Naive thymus-derived CD8-positive, alpha-beta T cell (primary cell): ENCODE measurements around the gene MGST2. TPM values are rescaled to one million over a fixed set of nuclear protein-coding genes. Genes with fewer than 3 reads are reported as not detected.
"Not testable (repeated sequence)": the region's sequence is repeated elsewhere in the genome, so short reads cannot be mapped to it uniquely, and the experiment has no call there.

Experiments
- ATAC-seq, 2 donors: fragments of 150-1000 bp; cut with Tn5 transposase in 1 of 2; sonication (Bioruptor Pico), chemical (Tn5 transposase) in 1 of 2; 1 replicate in 1 of 2; 2 replicates in 1 of 2; pipeline ENCODE4 v1.10.0; 2021; ENCODE audit warnings: mild to moderate bottlenecking in 2 of 2, moderate library complexity in 2 of 2
- POLR2A ChIA-PET: fragments of 350-600 bp; sonication (Branson Sonifier 250); formaldehyde crosslinking; loops from one replicate; lab custom pipeline; 2021; ENCODE audit warnings: antibody characterized with exemption; lab: Charles Lee
- DNase-seq, 10 donors: peaks; one replicate each; pipeline versions ENCODE4 v3.0.0 to v3.0.0-alpha.2; 2020 to 2022
- H3K27ac Mint-ChIP-seq, 10 donors: one replicate each; pipeline ENCODE4 v1.8.0; 2020 to 2022; ENCODE audit warnings: mild to moderate bottlenecking in 10 of 10, mixed read lengths in 10 of 10, moderate library complexity in 4 of 10, inconsistent platforms in 1 of 10
- H3K27me3 Mint-ChIP-seq, 5 donors: one replicate each; pipeline ENCODE4 v1.8.0; 2021 to 2022; ENCODE audit warnings: mixed read lengths in 5 of 5
- H3K36me3 Mint-ChIP-seq, 3 donors: one replicate each; pipeline ENCODE4 v1.8.0; 2020 to 2022; ENCODE audit warnings: mixed read lengths in 3 of 3, mild to moderate bottlenecking in 2 of 3, inconsistent platforms in 1 of 3
- H3K4me1 Mint-ChIP-seq, 4 donors: one replicate each; pipeline ENCODE4 v1.8.0; 2021 to 2022; ENCODE audit warnings: mixed read lengths in 4 of 4
- H3K4me3 Mint-ChIP-seq, 10 donors: one replicate each; pipeline ENCODE4 v1.8.0; 2020 to 2022; ENCODE audit warnings: mild to moderate bottlenecking in 10 of 10, mixed read lengths in 10 of 10, moderate library complexity in 6 of 10, inconsistent platforms in 1 of 10
- H3K9me3 Mint-ChIP-seq, 9 donors: one replicate each; pipeline ENCODE4 v1.8.0; 2020 to 2022; ENCODE audit warnings: mixed read lengths in 9 of 9, mild to moderate bottlenecking in 3 of 9, inconsistent platforms in 1 of 9, moderate library complexity in 1 of 9
- polyA plus RNA-seq, 3 donors: library from polyadenylated mRNA; unstranded; fragments of 300-500 nt; fragmentation: Illumina TruSeq; gene quantifications; one replicate each; pipeline ENCODE4 v1.2.3, GENCODE V29; 2021
- total RNA-seq, 8 experiments: library from RNA in 2 of 8; stranded (reverse) in 2 of 8; gene quantifications; one replicate each; pipeline ENCODE4 v1.2.3 and lab custom pipeline; 2021 to 2026

MGST2 gene
- total and polyA plus RNA-seq, 5 experiments from 2014 or later, result 0.39 to 1.6 (median 1.1) TPM; not detected in 1

DNA sequence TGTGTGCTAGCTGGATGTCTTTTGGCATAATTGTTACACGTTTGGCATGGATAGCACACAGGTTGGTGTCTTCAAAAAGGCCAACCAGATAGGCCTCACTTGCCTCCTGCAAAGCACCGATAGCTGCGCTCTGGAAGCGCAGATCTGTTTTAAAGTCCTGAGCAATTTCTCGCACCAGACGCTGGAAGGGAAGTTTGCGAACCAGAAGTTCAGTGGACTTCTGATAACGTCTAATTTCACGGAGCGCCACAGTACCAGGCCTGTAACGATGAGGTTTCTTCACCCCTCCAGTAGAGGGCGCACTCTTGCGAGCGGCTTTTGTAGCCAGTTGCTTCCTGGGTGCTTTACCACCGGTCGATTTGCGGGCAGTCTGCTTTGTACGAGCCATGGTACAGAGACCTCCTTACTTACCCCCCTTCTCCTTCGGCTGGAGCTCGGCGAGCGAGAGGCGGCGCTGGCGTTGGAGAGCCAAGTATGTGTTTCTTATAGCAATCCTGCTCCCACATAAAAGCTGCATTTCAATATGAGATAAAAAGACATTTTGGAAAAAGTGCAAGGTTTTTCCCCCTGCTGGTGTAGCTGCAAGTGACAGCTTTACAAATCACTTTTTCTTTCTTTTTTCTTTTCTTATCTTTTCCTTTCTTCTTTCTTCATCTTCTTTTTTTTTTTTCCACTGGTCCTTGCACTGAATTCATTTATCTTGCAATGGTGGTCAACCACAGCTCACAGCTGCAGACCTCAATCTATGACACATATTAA is 32.7 kb downstream of the MGST2 start:
- ATAC-seq, H3K27ac Mint-ChIP-seq, POLR2A ChIA-PET, H3K4me3 Mint-ChIP-seq, DNase-seq, H3K36me3 Mint-ChIP-seq, H3K4me1 Mint-ChIP-seq, H3K27me3 Mint-ChIP-seq: not testable (repeated sequence)
- peaks cover 0 to 26% (median 6%) of the 10 kb centered on the region in 9 donors for H3K9me3 Mint-ChIP-seq

DNA sequence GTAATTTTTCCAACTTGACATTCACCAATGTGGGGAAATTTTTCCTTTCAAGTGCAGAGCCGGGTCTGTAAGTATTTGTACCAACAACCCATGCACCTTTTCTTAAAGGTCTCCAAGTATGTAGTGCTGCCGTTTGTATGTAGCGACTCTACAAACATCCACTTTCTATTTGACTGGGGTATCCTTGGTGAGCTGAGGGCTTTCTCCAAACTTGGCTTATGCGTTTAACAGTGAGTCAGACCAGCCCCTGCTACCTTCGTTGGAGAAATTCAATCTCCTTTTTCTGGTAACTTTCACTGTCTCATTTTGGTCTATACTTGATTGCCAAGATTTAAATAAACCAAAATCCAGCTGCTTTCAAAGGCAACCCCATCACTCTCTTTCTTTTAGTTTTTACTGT is 34.9 kb downstream of the MGST2 start:
- H3K36me3 Mint-ChIP-seq, result peaks cover 0 to 5% (median 3%) of the 10 kb centered on the region in 3 donors
- H3K4me3 Mint-ChIP-seq, result no peak overlapping the region
- POLR2A ChIA-PET, result no interaction called here
- DNase-seq, result no peak
- peaks cover 0 to 8% (median 2%) of the 10 kb centered on the region in 5 donors for H3K27me3 Mint-ChIP-seq
- no peak for ATAC-seq
- H3K4me1 Mint-ChIP-seq, result no peaks in the 10 kb centered on the region
- H3K27ac Mint-ChIP-seq, result no peak overlapping the region
- peaks cover 0 to 27% (median 8%) of the 10 kb centered on the region in 9 donors for H3K9me3 Mint-ChIP-seq

DNA sequence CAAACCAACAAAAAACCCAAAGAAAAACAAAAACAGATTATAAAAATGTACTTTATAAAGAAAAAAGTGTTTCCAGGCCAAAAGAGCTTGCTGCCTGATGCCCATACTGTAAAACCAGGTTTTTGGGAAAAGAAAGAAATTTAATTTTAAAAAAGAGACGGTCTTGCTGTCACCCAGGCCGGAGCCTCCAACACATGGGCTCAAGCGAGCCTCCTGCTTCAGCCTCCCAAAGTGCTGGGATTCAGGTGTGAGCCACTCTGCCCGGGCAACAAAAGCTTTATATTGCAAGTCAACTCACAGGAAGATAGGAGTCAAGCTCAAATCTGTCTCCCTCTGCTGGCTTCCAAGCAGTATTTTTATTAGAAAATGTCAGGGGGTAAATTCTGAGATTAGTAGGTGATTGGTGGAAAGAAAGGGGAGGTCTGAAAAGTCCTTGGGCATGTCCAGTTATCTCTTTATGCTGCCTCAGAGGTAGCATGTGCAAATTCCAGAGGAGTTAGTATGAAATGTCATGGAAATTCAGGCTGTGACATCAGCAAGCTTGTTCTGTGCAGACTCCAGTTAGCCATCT is 39.4 kb downstream of the MGST2 start:
- H3K4me1 Mint-ChIP-seq, result no peaks in the 10 kb centered on the region
- H3K9me3 Mint-ChIP-seq, result peaks cover 0 to 36% (median 9%) of the 10 kb centered on the region in 9 donors
- POLR2A ChIA-PET, result no interaction called here
- DNase-seq (no peak), ATAC-seq (no peak)
- H3K36me3 Mint-ChIP-seq, result peaks cover 0 to 3% (median 0%) of the 10 kb centered on the region in 3 donors
- H3K27ac Mint-ChIP-seq, result no peak overlapping the region
- no peak overlapping the region for H3K4me3 Mint-ChIP-seq
- peaks cover 0 to 4% (median 2%) of the 10 kb centered on the region in 5 donors for H3K27me3 Mint-ChIP-seq

DNA sequence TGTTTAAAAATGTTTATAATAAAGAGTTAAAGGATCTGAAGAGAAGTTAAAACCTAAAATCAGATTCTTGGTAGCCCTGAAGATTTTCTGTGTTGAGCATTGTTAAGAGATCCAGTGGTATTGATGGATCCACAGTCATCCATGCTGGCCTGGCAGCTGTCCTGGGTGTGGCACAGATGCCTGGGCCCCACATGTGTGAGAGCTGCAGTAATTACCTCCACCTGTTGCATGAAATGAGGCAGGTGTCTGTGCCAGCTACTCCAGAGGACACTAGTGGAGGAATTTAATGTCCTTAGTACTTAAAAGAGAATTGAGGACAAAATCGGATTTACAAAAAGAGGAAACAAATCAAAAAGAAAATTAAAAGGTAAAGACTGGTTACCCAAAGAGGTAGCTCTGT is 44.0 kb downstream of the MGST2 start:
- no peaks in the 10 kb centered on the region for H3K4me1 Mint-ChIP-seq
- H3K27ac Mint-ChIP-seq, result no peak overlapping the region
- POLR2A ChIA-PET, result no interaction called here
- H3K36me3 Mint-ChIP-seq, result peaks cover 0 to 3% (median 0%) of the 10 kb centered on the region in 3 donors
- H3K9me3 Mint-ChIP-seq, result peaks cover 0 to 33% (median 7%) of the 10 kb centered on the region in 9 donors
- peaks cover 0 to 1% (median 0%) of the 10 kb centered on the region in 5 donors for H3K27me3 Mint-ChIP-seq
- H3K4me3 Mint-ChIP-seq, result no peak overlapping the region
- ATAC-seq (no peak), DNase-seq (no peak)

DNA sequence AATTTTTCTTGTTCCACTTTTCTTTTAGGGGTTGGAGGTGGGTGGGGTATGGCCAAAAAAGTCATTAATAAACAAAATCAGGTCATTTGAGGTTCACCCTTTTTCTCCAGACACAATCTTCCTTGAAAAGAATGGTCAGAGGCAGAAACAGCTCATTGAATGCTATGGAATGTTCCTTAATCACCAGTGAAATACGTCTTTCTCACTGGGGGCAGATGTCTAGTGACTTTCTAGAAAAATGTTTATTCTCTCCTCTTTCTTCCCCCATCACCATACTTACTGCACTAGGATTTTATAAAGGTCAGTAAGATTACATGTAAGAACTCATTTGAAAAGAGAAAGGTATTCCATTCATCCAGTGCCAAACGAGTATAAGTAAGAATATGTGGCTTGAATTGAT is 44.5 kb downstream of the MGST2 start:
- DNase-seq, result no peak
- H3K9me3 Mint-ChIP-seq, result peaks cover 0 to 30% (median 7%) of the 10 kb centered on the region in 9 donors
- no peak overlapping the region for H3K27ac Mint-ChIP-seq
- no peak overlapping the region for H3K4me3 Mint-ChIP-seq
- peaks cover 0 to 1% (median 0%) of the 10 kb centered on the region in 5 donors for H3K27me3 Mint-ChIP-seq
- POLR2A ChIA-PET, result no interaction called here
- H3K36me3 Mint-ChIP-seq, result peaks cover 0 to 3% (median 0%) of the 10 kb centered on the region in 3 donors
- no peak for ATAC-seq
- H3K4me1 Mint-ChIP-seq, result no peaks in the 10 kb centered on the region

DNA sequence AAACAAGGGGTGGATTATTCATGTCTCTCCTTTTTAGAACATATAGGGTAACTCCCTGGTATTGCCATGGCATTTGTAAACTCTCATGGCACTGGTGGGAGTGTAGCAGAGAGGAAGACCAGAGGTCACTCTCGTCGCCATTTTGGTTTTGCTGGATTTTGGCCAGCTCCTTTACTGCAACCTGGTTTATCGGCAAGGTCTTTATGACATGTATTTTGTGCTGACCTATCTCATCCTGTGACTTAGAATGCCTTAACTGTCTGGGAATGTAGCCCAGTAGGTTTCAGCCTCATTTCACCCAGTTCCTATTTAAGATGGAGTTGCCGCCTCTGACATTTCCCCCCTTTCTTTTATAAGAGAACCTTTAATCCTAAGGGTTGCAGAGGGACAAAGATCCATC is 45.8 kb downstream of the MGST2 start:
- no peaks in the 10 kb centered on the region for H3K4me1 Mint-ChIP-seq
- peaks cover 0 to 19% (median 6%) of the 10 kb centered on the region in 9 donors for H3K9me3 Mint-ChIP-seq
- POLR2A ChIA-PET, result no interaction called here
- peaks cover 0 to 1% (median 0%) of the 10 kb centered on the region in 5 donors for H3K27me3 Mint-ChIP-seq
- H3K36me3 Mint-ChIP-seq, result peaks cover 0 to 3% (median 0%) of the 10 kb centered on the region in 3 donors
- no peak overlapping the region for H3K27ac Mint-ChIP-seq
- no peak overlapping the region for H3K4me3 Mint-ChIP-seq
- ATAC-seq (no peak), DNase-seq (no peak)

DNA sequence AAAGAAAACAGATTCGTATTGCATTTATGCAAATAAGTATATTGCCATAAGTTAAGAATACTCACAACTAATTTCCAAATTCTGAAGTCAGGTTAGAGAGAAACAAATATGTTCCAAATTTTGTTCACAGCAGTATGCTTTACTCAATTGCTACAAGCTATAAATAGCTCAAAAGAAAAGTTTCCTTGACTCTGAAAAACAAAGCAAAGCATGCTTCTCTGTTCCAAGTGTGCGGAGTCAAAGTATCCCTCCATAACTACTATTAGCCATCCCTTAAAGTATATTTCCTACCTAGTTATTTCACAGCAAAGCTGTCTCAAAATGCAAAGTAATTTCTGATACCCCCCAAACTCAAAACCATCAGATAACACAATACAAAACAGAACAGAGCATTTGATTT is 47.3 kb downstream of the MGST2 start:
- H3K9me3 Mint-ChIP-seq, result peaks cover 0 to 13% (median 5%) of the 10 kb centered on the region in 9 donors
- no peaks in the 10 kb centered on the region for H3K4me1 Mint-ChIP-seq
- DNase-seq (no peak), ATAC-seq (no peak)
- peaks cover 0 to 3% (median 2%) of the 10 kb centered on the region in 3 donors for H3K36me3 Mint-ChIP-seq
- no peak overlapping the region for H3K4me3 Mint-ChIP-seq
- no peak overlapping the region for H3K27ac Mint-ChIP-seq
- POLR2A ChIA-PET, result no interaction called here
- peaks cover 0 to 1% (median 0%) of the 10 kb centered on the region in 5 donors for H3K27me3 Mint-ChIP-seq

DNA sequence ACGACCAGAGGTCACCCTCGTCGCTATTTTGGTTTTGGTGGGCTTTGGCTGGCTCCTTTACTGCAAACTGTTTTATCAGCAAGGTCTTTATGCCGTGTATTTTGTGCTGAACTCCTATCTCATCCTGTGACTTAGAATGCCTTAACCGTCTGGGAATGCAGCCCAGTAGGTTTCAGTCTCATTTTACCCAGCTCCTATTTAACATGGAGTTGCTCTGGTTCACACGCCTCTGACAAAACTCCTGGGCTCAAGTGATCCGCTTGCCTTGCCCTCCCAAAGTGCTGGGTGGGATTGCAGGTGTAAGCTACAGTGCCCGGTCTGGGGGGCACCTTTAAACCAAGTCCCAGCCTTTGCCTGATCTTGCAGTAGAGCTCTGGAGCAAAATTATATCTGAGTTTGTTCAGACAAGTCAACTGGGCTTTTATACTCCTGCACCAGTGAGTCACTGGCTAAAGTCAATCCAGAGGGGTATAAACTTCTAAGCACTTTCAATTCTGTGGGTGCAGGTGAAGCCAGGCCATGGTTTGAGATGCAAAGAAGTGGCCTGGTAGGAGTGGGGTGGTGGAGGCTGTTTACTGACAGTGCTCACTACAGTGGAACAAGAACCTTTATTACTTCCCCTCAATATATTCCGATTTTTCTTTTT is 50.2 kb downstream of the MGST2 start:
- Mint-ChIP-seq H3K27ac (no peak overlapping the region), H3K36me3 (peaks cover 0 to 21% (median 10%) of the 10 kb centered on the region in 3 donors), H3K27me3 (no peaks in the 10 kb centered on the region), H3K4me3 (no peak overlapping the region), H3K9me3 (no peaks in the 10 kb centered on the region), H3K4me1 (no peaks in the 10 kb centered on the region)
- ATAC-seq (no peak), DNase-seq (no peak)
- POLR2A ChIA-PET, result no interaction called here

DNA sequence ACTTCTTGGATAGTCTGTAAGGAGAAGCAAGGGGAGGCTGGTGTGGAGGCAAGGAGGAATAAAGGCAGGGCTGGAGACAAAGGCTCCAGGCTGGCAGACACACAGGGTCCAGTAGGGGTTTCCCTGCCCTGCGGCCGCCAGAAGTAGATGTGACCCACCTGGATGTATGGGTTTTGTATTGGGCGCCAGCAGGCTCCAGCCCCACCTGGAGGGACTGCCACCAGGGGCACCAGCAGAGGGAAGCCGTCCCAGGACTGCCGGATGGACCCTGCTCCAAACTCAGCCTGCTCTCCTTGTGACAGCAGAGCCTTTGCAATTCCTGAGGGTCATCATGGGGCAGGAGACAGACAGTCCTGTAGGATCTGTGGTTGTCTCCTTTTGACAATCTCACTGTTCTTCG is 52.7 kb downstream of the MGST2 start:
- Mint-ChIP-seq H3K27me3 (no peaks in the 10 kb centered on the region), H3K9me3 (no peaks in the 10 kb centered on the region), H3K36me3 (peaks cover 0 to 21% (median 10%) of the 10 kb centered on the region in 3 donors), H3K27ac (no peak overlapping the region), H3K4me3 (no peak overlapping the region), H3K4me1 (no peaks in the 10 kb centered on the region)
- POLR2A ChIA-PET, result no interaction called here
- DNase-seq (no peak), ATAC-seq (no peak)

DNA sequence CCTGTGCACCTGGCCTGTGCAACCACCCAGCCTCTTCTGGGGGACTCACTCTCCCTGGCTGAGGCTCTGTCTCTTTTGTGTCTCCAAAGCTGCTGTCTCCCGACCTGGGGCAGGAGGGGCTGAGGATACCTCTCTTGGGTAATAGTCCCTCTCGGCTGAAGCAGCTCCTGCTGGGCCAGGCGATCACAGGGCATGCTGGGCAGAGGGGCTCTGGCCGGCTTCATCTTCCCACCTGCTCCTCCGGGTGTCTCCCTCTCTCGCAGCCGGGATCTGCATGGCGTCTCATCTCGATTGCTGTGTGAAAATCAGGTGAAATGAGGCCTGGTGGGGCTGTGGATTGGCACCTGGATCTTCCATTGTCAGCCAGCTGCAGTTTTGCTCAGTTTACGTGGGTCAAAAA is 53.2 kb downstream of the MGST2 start:
- Mint-ChIP-seq H3K36me3 (peaks cover 0 to 21% (median 10%) of the 10 kb centered on the region in 3 donors), H3K4me1 (no peaks in the 10 kb centered on the region), H3K9me3 (no peaks in the 10 kb centered on the region), H3K4me3 (no peak overlapping the region), H3K27ac (no peak overlapping the region), H3K27me3 (no peaks in the 10 kb centered on the region)
- POLR2A ChIA-PET, result no interaction called here
- DNase-seq, result no peak
- no peak for ATAC-seq

DNA sequence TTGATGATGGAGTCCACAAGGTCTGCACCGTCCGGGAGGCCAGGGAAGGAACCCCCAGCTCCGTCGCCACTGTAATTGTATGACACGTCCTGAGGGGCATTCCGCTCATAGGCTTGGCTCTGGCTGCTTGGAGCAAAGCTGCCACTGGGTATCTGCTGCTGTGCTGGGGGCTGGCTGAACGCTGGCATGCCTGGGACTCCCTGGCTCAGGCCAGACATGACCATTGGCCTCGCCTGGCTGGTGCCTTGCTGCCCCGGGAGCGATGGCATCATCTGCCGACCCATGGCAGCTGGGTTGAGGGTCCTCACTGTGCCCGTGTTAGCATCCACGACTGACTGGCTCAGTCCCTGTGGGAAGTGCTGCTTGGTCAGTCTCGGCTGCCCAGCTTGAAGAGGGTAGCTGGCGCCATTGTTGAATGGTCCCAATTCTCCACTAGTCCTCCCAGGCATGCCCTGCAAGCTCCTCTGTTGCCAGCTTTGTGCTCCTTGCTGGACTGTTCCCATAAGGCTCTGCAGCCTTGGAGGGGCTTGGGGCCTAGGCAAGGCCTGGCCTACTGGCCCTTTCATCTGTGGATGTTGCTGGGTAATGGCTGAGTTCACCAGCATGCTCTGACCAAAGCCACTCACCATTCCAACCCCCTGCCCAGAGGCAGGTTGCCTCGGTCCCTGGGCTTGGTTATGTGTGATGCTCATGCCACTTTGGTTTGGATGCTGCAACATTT is 53.9 kb downstream of the MGST2 start:
- POLR2A ChIA-PET, result no interaction called here
- Mint-ChIP-seq H3K9me3 (no peaks in the 10 kb centered on the region), H3K4me1 (no peaks in the 10 kb centered on the region), H3K27me3 (no peaks in the 10 kb centered on the region), H3K4me3 (no peak overlapping the region), H3K27ac (no peak overlapping the region), H3K36me3 (peaks cover 0 to 22% (median 12%) of the 10 kb centered on the region in 3 donors)
- no peak for DNase-seq
- no peak for ATAC-seq

DNA sequence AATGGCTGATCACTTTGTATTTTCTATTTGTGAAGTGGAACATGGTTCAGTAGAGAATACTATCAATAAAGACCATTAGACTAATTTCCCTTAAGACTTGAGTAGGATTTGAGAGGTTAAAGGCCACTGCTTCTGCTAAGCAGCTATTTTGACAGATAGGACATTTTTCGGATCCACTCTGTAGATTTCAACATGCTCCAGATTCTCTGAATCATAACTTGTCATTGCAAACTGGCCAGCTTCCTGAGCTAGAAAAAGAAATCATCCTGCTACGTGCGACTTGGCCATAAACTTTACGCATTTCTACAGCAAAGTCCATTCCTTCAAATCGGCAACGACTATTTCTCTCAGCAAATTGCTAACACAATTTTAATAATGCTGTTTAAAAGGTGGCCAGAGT is 55.2 kb downstream of the MGST2 start:
- no peak for ATAC-seq
- Mint-ChIP-seq H3K27ac (no peak overlapping the region), H3K36me3 (peaks cover 0 to 32% (median 12%) of the 10 kb centered on the region in 3 donors), H3K4me3 (no peak overlapping the region), H3K27me3 (no peaks in the 10 kb centered on the region), H3K4me1 (peaks cover 0 to 2% (median 0%) of the 10 kb centered on the region in 4 donors), H3K9me3 (no peaks in the 10 kb centered on the region)
- POLR2A ChIA-PET, result no interaction called here
- DNase-seq, result no peak
